Measurements from ENCODE around the gene ACTR6. TPM values are rescaled to one million over a fixed set of nuclear protein-coding genes. Genes with fewer than 3 reads are reported as not detected.

ACTR6 gene
- total RNA-seq, 5 donors from 2014 or later (not counting 1 experiment from before 2014, with no cell fraction given), result 28.8 to 39.2 (median 35.3) TPM

DNA sequence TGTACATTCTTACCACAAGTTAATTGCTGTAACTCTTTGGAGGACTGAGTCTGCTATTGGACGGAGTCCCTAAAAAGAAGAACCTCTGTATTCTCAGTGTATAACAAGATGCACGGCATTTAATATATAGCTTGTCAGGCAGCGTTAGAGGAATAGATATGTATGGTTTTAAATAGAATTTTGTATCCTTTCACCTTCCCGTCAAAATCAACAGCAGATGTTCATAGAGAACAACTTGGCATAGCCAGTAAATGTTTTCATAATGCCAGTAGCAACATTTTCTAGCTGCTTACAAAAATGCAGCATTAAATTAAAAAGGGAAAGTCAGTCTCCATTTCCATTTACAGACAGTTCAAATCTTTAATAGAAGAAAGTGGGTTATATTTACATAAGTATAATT lies 73.2 kb downstream of the ACTR6 start:
- Histone ChIP-seq H3K27ac (ENCODE audit: low read length) (no peak overlapping the region), H3K4me1 (ENCODE audit: control insufficient read depth in 1 of 2, extremely low read depth in 1 of 2, insufficient read depth in 2 of 2, low read length in 2 of 2) (peaks cover 7 to 8% of the 10 kb centered on the region in 2 experiments), H3K27me3 (replicated peaks in 1 of 2; ENCODE audit: control insufficient read depth in 2 of 2, extremely low read depth in 1 of 2, insufficient read depth in 2 of 2, low read length in 1 of 2) (no peaks in the 10 kb centered on the region), H3K9me3 (no peaks in the 10 kb centered on the region), H3K36me3 (ENCODE audit: control insufficient read depth in 2 of 2, extremely low read depth in 1 of 2, insufficient read depth in 1 of 2, low read length in 1 of 2) (no peaks in the 10 kb centered on the region), H3K4me3 (ENCODE audit: control insufficient read depth in 1 of 2, extremely low read depth in 1 of 2, low read length in 1 of 2) (no peak overlapping the region)
- peaks cover 13% of the 10 kb centered on the region for H3K36me3 Mint-ChIP-seq
- H3K27me3 Mint-ChIP-seq, result no peaks in the 10 kb centered on the region
- H3K27ac Mint-ChIP-seq, result no peak overlapping the region
- H3K4me3 Mint-ChIP-seq, result no peak overlapping the region
- WGBS (ENCODE audit: insufficient coverage), result no CpG with 5 or more reads among the region's 4 CpGs
- CTCF ChIA-PET, result no interaction called here
- no peak for ATAC-seq (replicated peaks in 1 of 4)
- H3K9me3 Mint-ChIP-seq, result no peaks in the 10 kb centered on the region
- DNase-seq, result no peak
- H3K4me1 Mint-ChIP-seq, result peaks cover 67 to 73% (median 71%) of the 10 kb centered on the region in 3 donors
- POLR2A ChIA-PET, result no interaction called here

Other genes starting within 250 kb of the ACTR6 start
- gene ANKS1B, start 215.9 kb upstream of the ACTR6 start, total RNA-seq, result under 1 TPM in 3 of 5 donors, not detected in 2; 0.18 to 0.47 (median 0.19) TPM
- 10 to 100 TPM; 16.3 to 21.7 (median 18.2) TPM for gene BLTP3B, start 57.9 kb upstream of the ACTR6 start, total RNA-seq
- gene DEPDC4, start 66.3 kb downstream of the ACTR6 start, total RNA-seq, result under 1 TPM in 4 of 5 donors, not detected in 1; 0.38 to 0.93 (median 0.61) TPM
- 10 to 100 TPM; 33.1 to 43.4 (median 36.7) TPM for gene SCYL2, start 66.4 kb downstream of the ACTR6 start, total RNA-seq
- not detected for gene SLC17A8, start 156.3 kb downstream of the ACTR6 start, total RNA-seq